Measurements from ENCODE around the gene DUSP18.

- TF ChIP-seq GATA3 (IDR thresholded peaks at IDR 0.05; ENCODE audit: low read depth, low read length): no peak
- TF ChIP-seq GATA2 (IDR thresholded peaks at IDR 0.05; ENCODE audit: low read depth, low read length): no peak
These were observed 5.5 kb upstream of the DUSP18 start for GRCh38 chr22:30673136-30673535.

All from SH-SY5Y (cell line).